T47D (cell line): ENCODE data around the gene UFSP2.

Source experiments
- DNase-seq, 2 experiments: peaks; one replicate each; pipeline versions ENCODE4 v3.0.0 to v3.0.0-alpha.2; 2011 to 2012; ENCODE audit warnings: low read depth in 1 of 2, low spot score in 1 of 2
- JUND ChIP-seq: IDR thresholded peaks from 2 replicates; pipeline ENCODE4 v1.6.1; 2012; ENCODE audit warnings: low read depth
- in situ Hi-C: cut with HindIII; loops from 2 replicates; pipeline ENCODE4 v1.10.0; 2016; ENCODE audit warnings: low sequenced_read_pairs, low pct_unique_long_range_greater_than_20kb

Gene UFSP2

DNA sequence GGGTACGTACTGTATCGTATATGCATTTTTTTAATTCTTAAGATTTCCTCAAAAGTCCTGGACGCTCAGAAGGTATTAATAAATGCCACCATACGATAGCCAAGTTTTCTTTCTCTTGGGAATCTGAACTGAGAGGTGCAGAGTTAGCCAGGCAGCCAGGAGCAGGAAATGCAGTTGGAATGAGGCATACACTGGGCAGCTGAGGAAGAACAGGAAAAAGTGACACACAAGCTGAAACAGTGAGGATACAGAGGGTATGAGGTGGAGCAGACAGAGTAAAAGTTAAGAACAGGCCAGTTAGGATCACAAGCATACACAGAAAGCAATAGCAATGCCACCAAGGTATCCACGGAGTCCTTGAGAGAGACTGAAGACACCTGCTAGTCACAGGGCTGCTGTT lies 13.4 kb downstream of the UFSP2 start:
- TF ChIP-seq JUND, result no peak
- DNase-seq, result no peak
- in situ Hi-C loops, result no loop called here

DNA sequence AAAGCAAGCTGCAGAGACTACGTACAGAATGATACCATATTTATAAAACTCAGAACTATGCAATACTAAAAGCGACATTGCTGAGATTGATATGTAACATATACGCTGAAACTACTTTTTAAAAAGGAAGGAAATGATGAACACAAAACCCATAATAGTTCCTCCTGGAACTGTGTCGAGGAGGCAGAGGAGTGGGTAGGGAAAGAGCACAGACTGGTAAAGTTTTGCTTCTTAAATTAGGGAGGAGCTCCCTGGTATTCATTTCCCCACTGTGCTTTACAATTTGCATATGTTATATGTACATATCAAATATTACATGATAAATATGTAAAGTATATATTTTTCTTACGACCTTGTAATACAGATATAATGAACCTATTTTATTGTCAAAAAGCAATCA lies 13.9 kb downstream of the UFSP2 start:
- in situ Hi-C loops, result no loop called here
- no peak for DNase-seq
- TF ChIP-seq JUND, result no peak

DNA sequence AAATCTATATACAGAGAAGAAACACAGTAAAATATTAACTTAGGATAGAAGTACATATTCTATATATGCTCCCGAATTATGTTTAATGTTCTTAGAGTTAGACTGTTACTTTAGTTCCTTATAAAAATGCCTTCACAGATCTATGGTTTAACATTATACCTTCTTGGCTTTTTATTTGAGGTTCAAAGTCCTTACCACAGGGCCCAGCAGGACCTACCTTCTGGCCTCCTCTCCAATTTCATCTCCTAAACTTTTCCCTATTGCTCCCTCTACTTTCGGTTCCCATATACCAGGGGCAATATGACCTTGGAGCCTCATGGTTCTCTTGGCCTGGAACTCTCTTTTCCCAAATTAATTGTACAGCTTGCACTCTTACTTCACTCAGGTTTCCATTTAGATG lies 17.3 kb downstream of the UFSP2 start:
- DNase-seq, result no peak
- in situ Hi-C loops, result no loop called here

DNA sequence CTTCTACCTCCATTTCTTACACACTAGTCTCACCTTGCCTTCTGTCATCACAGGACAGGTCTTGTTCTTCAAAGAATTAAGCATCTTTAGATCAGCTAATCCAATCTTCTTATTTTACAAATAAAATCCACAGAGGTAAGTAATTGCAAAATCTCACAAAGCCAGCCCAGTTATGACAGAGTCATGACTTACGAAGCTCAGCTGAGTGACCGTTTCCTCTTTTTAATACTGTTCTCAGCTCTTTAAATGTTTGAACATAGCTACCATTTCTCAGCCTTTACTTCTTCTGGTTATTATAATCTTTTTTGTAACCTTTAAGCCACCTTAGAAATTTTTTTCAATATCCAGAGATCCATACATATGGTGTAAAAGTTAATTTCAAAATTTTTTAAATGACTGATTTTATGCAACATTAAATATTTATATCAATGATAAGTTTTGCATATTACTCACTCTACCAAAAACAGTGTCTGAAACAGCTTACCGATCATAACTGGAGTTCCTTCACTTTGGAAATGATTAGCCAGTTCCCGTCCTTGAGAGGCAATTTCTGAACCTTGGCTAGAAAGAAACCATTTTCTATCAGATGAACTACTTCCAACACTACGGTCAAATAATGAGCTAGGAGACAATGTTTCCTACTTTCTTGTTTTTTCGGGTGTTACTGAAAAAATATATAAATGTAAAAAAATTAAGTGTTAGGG lies 20.3 kb downstream of the UFSP2 start:
- TF ChIP-seq JUND, result no peak
- in situ Hi-C loops, result no loop called here
- no peak for DNase-seq

More for the DNA sequence above, 17.3 kb downstream of the UFSP2 start:
- TF ChIP-seq JUND, result no peak

DNA sequence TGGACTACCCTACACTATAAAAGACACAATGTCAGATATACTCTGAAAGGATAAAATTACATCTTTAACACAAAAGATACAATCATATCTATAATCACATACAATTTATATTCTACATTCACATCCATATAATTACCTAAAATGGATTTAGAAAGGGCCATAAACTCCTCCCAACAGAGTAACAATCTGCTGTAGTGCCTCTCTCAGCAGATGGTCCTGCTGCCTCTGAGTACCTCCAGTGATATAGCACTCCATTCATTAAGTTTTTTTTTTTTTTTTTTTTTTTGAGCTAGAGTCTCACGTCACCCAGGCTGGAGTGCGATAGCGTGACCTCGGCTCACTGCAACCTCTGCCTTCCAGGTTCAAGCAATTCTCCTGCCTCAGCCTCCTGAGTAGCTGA lies 21.7 kb downstream of the UFSP2 start:
- in situ Hi-C loops, result no loop called here
- no peak for TF ChIP-seq JUND
- no peak for DNase-seq

DNA sequence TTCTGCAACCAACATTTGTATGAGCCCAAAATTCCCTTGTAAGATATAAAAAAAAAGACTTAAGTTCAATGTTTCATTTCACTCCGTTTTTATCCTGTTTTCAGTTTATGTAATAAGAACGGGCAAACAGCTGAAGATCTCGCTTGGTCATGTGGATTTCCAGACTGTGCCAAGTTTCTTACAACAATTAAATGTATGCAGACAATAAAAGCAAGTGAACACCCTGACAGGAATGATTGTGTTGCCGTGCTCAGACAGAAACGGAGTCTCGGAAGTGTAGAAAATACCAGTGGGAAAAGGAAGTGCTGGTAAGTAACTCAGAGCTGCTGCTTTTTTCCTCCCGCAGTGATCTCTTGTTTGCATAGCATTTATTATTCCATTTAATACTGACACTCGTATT lies 26.3 kb downstream of the UFSP2 start:
- no peak for TF ChIP-seq JUND
- in situ Hi-C loops, result no loop called here
- DNase-seq, result no peak

GRCh38 chr4:185398618-185399017 lies 27.1 kb downstream of the UFSP2 start:
- no peak for DNase-seq
- in situ Hi-C loops, result no loop called here
- no peak for TF ChIP-seq JUND

GRCh38 chr4:185396724-185397385 lies 28.9 kb downstream of the UFSP2 start, which contains the start of gene ANKRD37:
TSS of gene ANKRD37 (plus strand) at chr4:185396841. CDS start at chr4:185396924, 83 bp downstream.
- DNase-seq, result peak in 1 of 2 experiments; percentile 67
- in situ Hi-C loops, result no loop called here
- no peak for TF ChIP-seq JUND

- TF ChIP-seq JUND, result no peak
- DNase-seq, result peak; percentile 67 to 97
- in situ Hi-C loops, result no loop called here
These were observed 29.6 kb downstream of the UFSP2 start for GRCh38 chr4:185395956-185396723.

- no peak for DNase-seq
- no peak for TF ChIP-seq JUND
- in situ Hi-C loops, result no loop called here
These were observed 30.4 kb downstream of the UFSP2 start, which contains the start of gene LRP2BP for GRCh38 chr4:185395238-185395955. TSS of gene LRP2BP (minus strand) at chr4:185395924. CDS start at chr4:185378186, 17,738 bp downstream.

DNA sequence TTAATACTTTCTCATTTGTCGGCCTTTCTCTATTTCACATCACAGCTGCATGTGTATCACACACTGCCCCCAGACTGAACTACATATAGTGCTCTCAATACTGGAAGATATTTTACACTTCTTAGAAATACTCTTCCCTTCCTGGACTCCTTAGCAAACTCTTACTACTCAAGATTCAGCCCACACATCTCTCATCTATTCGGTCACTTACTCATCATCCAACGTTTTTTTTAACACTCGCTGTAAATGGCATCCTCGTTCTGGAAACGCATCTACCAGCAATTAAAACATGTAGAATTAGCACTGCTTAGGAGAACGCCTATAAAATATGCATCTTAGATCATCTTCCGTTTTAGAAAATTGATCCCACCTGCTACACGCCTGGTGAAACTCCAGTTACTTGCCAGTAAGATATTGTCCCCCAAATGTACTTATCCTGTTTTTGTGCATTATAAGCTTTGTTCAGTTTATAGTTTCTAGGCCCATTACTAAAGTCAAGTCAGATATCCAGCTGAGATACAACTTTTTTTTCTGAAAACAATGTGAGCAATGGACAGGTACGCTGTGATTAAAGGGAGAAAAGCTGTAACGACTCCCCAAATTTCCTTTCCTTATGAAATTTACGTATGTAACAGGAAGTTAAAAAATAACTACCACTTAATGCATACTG lies 31.1 kb downstream of the UFSP2 start:
- in situ Hi-C loops, result no loop called here
- DNase-seq, result no peak

DNA sequence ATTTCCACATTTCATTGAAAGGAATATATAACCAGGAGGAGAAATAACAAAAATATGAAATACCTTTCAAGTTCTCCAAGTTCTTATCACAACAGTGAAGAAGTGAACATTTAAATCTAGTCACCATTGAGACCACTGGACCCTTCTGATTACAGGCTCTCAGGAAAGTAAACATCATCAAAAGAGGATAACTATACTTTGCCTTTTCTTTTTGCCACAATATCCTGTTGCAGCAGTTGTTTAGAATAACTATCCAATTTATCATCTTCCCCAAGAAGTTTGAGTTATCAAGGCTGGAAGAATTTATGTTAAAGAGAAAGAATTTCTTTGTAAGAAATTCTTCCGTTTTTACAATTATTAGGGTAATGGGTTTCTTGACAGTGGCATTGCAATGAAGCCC lies 33.6 kb downstream of the UFSP2 start:
- no peak for TF ChIP-seq JUND
- DNase-seq, result no peak
- in situ Hi-C loops, result no loop called here

More for the DNA sequence above, 31.1 kb downstream of the UFSP2 start:
- TF ChIP-seq JUND, result no peak
